GM19372 (cell line): ENCODE measurements around the gene RGS6.

Experiments
- ATAC-seq: cut with Tn5 transposase; IDR thresholded peaks from one replicate; pipeline ENCODE4 v1.9.1; 2021; ENCODE audit warnings: mild to moderate bottlenecking, low read depth, moderate library complexity; ENCODE audit not compliant: unreplicated experiment

The RGS6 gene

DNA sequence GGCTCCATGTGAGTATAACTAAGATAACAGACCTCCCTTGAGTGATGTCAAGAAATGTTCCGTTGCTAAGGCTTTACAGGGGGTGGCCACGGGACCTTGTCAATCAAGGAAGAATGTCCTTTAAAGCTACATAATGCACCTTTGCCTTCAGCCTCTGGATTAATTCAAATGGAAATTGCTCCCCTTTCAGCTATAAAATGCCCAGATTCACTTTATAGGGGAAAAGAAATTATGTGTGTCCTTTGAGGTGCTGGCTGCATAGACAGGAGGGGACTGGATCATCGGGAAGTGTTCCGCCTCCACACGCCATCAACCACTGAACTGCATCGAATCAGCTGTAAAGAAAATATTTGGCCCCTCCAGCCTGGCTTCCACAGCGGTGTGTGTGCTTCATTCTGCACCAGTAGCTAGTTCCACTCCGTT lies 546.3 kb downstream of the RGS6 start:
- ATAC-seq = no peak

- ATAC-seq = no peak
These were observed 547.3 kb downstream of the RGS6 start for GRCh38 chr14:72479461-72479931.

DNA sequence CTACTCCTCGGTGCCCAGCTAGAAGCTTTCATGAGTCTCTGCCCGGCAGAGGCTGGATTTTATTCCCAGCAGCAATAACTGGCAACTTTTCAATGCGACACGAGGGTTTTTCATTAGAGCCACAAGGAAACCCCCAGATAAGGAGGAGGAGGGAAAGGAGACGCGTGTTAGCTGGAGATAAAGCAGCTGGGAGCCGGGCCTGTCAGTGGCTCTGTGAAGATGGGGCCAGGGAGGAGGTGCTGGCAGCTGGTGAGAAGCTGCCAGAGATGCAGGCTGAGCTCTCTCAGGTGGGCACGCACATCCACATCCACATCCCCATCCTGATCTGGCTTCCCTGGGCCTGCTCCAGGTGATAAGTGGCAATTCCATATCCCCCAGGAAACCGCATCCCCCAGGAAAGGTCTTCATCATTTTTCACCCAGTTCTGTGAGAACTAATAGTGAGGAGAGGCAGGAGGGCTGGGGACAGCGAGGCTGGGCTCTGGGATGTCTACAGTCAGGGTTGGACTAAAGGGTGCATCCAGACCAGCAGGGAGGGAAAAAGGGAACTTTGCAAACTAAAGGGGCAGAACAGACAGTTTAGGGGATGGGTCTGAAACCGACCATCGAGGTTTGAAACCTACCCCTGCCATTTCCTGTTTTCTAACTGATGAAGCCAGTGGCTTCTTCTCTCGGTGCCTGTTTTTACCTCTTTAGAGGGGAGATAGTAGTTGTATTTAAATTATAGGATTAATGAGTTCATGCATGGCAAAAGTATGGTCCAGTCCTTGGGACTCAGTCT lies 548.4 kb downstream of the RGS6 start:
- ATAC-seq = no peak

DNA sequence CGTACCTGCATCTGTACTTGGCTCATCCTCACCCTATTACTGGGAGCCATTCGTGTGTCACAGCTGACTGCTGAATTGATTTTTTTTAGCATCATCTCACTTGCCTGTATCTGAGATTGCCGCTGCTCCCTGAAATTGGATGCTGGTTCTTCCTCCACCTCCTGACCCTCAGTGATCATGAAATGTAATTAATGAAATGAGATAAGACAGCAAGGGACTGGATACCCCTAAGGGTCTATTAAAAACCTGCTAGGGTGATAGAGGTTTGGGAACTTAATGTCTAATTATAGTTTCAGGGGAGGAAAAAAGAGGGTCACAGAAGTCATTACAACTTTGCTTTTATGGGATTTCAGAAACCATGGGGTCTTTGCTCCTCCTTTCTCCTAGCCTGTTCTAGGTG lies 551.1 kb downstream of the RGS6 start:
- no peak for ATAC-seq

GRCh38 chr14:72485695-72486094 lies 553.5 kb downstream of the RGS6 start:
- ATAC-seq = no peak

DNA sequence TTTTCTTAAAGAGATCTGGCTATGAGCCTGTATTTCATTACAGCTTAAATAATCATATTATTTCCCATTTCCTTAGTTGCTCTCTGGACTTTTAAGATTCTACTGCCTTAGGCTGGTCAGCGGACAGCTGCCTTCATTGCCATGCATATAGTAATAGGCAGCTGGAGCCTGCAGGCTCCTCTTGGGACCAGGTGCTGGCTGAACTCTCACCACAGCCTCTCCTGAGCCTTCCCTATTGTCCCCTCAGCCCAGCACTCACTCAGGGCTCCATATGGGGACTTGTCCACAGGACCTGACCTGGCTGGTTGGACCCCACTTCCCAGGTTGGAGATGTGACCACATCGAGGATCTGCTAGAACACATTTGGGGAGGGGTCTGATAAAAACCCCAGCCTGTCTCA lies 556.3 kb downstream of the RGS6 start:
- ATAC-seq = no peak

- ATAC-seq = no peak
These were observed 560.0 kb downstream of the RGS6 start for GRCh38 chr14:72492196-72492595.

DNA sequence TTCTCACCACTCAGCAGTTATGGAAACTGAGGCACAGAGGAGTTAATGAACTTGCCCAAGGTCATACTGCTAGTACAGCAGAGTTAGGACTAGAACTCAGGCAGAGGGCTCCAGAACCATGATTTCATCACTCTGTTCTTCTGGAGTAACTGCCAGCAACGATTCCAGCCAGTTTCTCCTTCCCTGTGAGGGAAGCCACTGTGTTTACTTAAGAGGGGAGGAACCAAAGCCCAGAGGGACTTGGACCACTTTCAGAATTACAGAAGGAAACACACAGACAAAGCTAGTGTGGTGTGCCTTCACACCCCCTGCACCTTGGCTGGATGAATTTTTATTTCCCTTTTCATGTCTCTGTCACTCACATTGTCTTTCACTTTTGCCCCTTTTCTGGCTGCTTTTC lies 563.4 kb downstream of the RGS6 start:
- ATAC-seq = no peak

GRCh38 chr14:72498646-72499045 lies 566.4 kb downstream of the RGS6 start:
- ATAC-seq = no peak

DNA sequence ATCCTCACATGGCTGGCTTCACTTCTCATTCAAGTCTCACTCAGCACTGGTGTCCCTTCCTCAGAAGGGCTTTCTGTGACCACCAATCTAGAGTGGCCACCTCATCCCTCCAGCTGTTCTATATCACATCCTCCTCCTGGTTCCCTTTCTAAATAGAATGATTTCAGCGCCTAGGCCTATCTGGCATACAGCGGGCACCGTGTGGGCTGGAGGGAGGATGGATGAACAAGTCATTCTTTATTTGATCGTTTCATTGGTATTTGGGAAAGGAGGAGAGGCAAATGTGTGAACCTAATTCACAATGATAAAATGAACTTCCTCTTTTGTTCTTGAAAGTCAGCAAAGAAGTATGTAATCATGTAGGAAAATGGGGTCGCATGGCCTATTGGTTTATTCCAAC lies 567.5 kb downstream of the RGS6 start:
- ATAC-seq = no peak

GRCh38 chr14:72500234-72500838 lies 568.1 kb downstream of the RGS6 start:
- ATAC-seq = no peak

DNA sequence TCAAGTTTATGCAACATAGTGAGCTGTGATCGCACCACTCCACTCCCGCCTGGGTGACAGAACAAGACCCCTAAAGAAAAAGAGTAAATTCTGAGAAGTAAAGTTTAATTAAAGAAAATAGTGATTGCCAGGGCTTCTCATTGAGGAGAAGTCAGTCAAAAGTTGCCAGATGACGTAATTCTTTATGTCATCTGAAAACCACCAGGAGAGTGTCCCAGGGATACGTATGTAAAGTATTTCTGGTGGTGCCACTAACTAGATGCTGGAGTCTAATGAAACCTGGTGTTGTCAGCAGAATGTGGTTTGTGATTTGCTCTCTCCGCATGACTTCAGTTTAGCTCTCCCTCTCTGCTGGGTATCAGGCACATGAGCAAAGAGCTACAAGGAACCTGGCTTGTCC lies 569.2 kb downstream of the RGS6 start:
- no peak for ATAC-seq

DNA sequence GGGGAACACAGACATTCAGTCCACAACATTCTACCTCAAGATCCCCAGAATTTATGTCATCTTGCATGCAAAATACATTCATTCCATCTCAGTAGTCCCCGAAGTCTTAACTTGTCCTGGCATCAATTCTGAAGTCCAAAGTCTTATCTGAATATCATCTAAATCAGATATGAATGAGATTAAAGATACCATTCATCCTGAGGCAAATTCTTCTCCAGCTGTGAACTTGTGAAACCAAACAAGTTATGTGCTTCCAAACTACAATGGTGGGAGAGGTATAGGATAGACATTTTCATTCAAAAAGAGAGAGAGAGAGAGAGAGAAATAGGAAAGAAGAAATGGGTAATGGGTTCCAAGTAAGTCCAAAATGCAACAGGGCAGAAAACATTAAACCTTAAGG lies 571.0 kb downstream of the RGS6 start:
- ATAC-seq = no peak

- ATAC-seq = no peak
These were observed 571.6 kb downstream of the RGS6 start for GRCh38 chr14:72503696-72504368.

- no peak for ATAC-seq
These were observed 578.3 kb downstream of the RGS6 start for GRCh38 chr14:72510566-72510965.

DNA sequence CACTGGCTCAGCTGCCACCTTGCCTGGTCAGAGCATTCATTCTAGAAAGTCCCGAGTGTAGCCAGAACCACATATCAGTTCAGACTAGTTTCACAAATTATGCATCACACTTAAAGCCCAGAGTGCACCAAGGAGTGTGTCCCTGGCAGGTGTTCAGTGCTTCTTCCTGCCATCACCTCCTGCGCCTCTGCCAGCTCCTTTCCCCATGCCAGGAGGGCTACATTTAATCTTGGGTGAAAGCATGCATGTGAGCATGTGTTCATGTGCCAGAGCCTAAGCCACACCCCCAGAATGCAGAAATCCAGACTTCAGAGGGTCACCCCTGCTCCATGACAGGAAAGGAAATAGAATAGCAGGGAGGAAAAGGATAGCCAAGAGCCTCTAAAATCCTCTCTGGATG lies 580.1 kb downstream of the RGS6 start:
- ATAC-seq = no peak

DNA sequence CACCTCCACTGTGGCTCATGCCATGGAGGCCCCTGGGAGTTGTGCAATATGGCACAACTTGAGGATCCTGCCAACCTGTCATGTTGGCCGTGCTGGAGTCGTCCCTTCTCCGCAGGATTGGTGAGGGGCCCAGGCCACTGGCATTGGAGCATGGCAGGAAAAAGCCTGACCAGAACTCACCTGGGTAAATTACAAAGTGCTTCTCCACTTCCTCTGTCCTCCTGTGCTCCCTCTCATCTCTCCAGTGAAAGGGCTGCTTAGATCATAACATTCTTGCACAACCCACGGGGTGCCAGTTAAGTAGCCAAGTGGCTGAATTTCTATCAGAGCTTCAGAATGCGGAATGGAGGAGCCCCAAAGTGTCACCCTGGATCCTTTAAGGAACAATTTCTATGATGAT lies 580.7 kb downstream of the RGS6 start:
- ATAC-seq = no peak

DNA sequence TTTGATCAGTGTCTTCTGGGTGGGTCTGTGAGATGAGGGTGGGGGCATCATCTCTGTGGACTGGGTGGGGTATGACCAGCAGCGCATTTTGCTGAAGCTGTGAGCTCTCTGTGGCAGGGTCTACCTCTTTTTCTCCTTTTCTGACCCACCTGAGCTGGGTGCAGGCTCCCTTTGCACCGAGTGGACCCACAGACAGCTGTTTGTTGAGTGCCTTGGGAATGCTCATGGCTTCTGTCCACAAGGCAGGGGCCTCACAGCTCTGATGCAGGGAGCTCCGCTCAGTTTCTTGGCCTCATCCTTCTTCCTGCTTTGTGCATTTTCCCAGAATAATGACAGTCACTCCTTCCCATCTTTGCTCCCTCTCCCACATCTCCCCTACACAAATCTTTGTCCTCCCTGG lies 581.1 kb downstream of the RGS6 start:
- no peak for ATAC-seq

- ATAC-seq = no peak
These were observed 581.9 kb downstream of the RGS6 start for GRCh38 chr14:72513965-72514659.

- no peak for ATAC-seq
These were observed 582.4 kb downstream of the RGS6 start for GRCh38 chr14:72514660-72515025.
